GM15510 (cell line): ENCODE data around the gene PTPRH.

Source experiments
- POLR2A ChIP-seq: IDR thresholded peaks from 3 replicates; pipeline ENCODE4 v1.6.1; 2011; ENCODE audit warnings: borderline replicate concordance; ENCODE audit not compliant: insufficient read length; ENCODE audit errors: extremely low read depth

PTPRH gene, protein sequence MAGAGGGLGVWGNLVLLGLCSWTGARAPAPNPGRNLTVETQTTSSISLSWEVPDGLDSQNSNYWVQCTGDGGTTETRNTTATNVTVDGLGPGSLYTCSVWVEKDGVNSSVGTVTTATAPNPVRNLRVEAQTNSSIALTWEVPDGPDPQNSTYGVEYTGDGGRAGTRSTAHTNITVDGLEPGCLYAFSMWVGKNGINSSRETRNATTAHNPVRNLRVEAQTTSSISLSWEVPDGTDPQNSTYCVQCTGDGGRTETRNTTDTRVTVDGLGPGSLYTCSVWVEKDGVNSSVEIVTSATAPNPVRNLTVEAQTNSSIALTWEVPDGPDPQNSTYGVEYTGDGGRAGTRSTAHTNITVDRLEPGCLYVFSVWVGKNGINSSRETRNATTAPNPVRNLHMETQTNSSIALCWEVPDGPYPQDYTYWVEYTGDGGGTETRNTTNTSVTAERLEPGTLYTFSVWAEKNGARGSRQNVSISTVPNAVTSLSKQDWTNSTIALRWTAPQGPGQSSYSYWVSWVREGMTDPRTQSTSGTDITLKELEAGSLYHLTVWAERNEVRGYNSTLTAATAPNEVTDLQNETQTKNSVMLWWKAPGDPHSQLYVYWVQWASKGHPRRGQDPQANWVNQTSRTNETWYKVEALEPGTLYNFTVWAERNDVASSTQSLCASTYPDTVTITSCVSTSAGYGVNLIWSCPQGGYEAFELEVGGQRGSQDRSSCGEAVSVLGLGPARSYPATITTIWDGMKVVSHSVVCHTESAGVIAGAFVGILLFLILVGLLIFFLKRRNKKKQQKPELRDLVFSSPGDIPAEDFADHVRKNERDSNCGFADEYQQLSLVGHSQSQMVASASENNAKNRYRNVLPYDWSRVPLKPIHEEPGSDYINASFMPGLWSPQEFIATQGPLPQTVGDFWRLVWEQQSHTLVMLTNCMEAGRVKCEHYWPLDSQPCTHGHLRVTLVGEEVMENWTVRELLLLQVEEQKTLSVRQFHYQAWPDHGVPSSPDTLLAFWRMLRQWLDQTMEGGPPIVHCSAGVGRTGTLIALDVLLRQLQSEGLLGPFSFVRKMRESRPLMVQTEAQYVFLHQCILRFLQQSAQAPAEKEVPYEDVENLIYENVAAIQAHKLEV

DNA sequence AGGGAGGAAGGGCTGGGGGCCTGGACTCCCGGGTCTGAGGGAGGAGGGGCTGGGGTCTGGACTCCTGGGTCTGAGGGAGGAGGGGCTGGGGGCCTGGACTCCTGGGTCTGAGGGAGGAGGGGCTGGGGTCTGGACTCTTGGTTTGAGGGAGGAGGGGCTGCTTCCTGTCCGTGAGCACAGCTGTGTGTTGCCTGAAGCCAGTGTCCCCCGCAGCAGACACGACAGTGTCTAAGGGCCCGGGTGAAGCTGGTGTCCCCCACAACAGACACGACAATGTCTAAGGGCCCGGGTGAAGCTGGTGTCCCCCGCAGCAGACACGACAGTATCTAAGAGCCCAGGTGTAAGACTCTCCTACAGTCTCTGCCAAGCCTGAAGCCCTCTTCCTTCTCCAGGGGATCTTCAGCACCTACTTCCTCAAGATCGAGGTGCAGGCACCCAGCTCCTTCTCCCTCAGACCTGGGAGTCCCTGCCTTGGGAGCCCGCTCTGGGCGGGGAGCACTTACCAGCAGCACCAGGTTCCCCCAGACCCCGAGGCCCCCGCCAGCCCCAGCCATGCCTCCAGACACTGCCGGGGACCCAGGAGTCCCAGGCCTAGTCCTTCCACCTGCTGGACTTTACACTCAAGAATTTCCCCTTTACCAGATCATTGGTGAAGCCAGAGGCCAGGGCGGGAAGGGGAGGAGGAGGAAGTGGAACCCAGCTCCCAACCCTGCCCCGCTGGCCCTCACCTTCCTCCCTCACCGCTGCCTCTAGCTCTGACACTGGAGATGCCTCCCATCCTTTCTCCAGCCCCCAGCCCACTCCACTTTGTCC, at the start of gene PTPRH:
PTPRH (minus strand) TSS at position 622 of the 813 bp plus-strand sequence; CDS start at position 554, 68 bp downstream.
- TF ChIP-seq POLR2A: no peak

DNA sequence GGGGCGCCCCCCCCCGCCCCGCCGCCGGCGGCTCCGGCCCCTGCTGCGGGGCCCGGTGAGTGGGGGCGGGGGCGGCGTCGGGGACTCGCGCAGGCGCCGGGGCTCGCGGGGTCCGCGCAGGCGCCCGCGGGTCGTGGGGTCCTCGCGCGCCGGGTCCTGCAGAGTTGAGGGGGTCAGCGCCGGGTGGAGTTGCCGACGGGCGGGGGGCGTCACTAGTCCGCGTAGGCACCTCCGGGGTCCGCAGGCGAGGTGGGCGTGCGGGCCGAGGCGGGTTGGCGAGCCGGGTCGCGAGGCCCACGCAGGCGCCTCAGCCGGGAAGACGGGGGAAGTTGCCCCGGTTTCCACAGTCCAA, 49.2 kb upstream of the PTPRH start:
- TF ChIP-seq POLR2A: no peak

DNA sequence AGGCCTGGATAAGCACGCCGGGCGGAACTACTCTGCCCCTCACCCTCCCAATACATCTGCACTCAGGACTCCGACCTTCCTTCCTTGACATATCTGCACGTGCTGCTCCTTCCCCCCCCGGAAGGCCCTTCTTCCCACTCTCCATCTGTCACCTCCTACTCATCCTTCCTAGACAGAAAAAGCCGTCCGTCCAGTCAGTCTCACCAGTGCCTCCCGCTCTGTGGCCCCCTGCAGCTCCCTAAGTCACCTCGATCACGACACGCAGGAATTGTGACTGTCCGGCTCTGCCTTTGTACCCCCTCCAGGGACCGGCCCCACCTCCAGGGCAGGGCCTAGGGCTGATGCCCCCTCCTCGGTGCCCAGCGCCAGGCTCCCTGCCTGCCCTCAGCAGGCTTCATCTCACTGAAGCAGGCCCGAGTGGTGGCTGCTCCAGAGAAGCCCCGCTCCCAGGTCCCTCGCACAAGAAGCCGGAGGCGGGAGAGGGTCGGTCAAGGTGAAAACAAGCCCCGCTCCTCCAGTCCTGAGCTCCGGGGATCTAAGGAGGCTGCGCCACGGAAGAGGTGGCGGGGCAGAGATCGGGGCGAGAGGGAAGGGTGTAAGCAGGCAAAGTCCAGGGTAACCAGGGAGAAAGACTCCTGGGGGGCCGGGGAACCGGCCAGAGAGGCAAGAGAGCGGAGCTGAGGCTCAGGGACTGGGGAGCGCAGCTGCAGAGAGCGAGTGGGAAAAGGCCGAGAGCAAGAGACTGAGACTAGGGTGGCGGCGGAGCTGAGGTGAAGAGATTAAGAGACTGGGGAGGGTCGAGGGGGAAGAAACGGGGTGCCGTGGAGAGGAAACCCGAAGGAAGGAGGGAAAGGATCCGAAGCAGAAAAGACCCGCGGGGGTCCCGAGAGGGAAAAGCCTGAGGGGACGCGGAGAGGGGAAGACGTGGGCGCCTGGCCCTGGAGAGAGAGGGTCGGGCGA, 48.4 kb upstream of the PTPRH start:
- no peak for TF ChIP-seq POLR2A

DNA sequence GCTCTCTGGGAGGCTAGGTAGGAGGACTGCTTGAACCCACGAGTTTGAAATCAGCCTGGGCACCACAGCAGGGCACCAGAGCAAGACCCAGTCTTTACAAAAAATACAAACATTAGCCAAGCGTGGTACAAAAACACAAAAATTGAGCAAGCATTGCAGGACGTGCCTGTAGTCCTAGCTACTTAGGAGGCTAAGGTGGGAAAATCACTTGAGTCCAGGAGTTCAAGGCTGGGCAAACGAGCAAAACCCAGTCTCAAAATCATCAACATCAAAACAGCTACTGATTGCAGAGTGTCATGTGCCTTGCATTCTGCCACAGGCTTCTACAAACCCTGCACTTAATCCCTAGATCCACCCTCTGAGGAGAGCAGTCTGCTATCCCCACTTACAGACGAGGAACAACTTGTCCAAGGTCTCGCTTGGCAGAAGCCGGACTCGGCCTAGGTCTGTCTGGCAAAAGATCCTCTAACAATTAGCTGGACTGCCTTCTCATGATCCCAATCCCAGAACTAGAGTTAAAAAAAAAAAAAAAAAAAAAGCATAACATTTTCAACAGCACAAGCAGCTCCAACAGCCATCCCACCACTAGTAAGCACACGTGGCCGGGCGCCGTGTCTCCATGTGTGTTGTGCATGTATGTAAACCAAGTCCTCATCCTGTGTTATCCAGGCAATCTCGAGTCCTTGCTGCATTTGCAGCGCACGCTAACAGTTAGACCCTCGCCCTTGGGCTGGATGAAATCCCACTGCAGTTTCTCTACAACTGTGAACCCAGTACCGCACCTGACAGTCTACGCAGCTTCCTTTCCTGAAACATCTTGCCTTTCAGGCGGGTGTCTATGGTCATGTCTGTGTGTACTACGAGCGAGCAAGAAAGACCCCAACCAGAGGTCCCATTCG, 47.5 kb upstream of the PTPRH start:
- TF ChIP-seq POLR2A: no peak

DNA sequence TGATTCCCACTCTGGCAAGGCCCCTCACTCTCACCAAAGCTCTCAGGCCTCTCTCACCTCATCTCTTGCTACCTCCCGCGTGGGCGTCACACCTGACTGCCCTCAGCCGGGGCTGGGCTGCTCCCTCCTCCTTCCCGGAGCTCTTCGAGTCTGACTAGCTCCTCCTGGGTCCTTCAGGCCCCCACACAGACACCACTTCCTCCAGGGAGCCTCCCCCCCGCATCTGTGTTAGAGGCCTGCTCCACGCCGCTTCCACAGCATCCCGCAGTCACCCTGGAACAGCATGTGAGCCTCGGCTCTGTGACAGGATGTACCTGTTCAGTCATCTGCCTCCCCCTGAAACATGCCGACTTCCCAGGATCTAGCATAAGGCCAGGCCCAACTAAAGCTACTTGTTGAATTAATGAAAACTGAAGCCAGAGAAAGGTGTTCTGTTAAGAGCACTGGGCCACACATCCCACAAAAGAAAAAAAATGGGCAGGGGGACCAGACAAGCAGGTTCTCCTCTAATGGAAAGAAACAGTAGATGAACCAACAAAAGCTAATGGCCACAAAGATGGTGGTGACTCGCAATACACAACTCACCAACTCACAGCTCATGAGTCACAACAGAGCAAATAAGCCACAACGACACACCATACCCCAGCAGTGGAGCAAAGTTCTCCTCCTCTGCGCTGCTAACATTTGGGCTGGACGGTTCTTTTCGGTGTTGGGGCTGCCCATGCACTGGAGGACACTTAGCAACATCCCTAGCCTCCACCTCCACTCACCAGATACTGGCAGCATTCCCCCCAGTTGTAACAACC, 46.5 kb upstream of the PTPRH start:
- peak; percentile 45 for TF ChIP-seq POLR2A

DNA sequence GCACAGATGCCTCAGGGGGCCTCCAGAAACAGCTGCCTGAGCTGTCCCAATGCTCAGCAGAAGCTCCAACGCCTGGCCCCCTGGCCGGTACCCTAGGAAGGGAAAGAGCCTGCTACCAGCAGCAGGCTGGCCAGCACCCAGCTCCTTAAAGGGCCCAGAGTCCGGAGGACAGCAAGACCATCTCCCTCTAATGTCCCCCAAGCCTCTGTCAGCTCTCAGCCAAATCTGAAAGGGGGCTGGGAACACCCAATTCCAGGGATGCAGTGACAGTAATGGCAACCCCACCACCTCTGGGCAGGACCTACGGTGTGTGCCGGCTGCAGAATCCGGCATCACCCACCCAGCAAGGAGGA, 45.3 kb upstream of the PTPRH start:
- TF ChIP-seq POLR2A: no peak

DNA sequence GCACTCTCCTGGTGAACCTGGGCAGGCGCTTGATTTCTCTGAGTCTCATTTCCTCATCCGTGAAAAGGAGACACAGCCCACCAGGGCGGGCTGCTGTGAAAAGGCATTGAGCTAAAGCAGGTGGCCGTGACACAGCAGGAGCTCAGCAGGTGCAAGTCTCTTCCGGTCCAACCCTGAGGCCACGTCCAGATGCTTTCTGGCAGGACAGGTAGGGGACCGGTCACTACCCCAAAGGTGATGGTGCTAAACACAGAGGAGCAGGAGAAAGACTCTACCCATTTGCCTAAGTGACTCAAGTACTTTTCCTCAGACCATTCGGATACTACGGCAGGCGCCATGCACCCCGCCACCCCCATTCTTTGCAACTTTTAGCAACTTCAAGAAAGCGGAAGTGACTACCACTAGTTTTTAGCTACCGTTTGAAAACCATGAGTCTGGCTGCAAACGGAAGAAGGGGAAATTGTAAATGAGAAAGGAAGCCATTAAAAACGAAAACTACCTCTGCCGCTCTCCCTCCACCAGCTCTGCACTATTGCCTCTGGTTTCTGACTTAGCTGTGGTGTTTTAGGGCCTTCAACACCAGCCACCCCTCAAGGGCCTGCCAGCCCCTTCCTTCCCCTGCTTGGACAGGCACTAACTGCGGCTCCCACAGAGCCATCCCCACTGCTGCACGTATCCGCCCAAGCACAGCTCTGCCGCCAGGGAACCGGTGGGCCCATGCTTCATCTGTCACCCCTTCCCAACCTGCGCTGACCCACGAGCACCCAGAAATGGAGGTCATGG, 44.7 kb upstream of the PTPRH start:
- TF ChIP-seq POLR2A: peak; percentile 25

DNA sequence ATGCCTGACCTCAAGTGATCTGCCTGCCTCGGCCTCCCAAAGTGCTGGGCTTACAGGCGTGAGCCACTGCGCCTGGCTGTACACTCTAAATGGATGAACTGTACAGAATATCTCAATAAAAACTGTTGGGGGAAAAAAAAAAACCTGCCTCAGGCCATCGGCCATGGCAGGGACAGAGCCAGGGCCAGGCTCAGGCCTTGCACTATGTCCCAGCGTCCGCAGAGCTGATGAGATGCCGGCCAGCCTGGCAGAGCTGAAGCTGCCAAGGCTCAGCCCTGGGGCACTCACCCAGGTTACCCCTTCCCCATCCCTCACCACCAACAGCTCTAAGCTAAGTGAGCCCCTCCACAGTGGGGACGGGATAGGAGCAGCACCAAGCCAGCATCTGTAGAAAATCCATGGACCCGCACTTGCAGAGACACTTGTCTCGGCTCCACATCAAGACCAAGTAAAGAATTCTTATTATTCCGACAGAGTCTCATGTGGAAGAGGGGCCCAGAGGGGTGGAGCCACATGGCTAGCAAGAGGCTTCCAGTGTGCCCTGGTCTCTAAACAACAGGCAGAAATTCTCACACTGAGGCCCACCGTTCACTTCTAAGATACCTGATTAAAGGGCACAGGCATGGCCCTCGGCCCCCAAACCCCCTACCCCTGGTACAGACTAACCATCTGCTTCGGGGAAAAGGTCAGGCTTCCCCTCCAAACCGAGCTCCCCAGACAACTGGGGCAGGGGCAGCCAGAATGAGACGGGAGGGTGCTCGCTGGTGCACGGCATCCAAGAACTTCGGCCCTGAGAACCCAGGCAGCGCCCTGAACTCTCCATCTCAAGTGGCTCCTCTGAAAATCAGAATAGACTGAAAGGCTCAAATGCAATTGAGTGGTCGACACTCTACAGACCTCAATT, 43.7 kb upstream of the PTPRH start:
- TF ChIP-seq POLR2A: no peak

DNA sequence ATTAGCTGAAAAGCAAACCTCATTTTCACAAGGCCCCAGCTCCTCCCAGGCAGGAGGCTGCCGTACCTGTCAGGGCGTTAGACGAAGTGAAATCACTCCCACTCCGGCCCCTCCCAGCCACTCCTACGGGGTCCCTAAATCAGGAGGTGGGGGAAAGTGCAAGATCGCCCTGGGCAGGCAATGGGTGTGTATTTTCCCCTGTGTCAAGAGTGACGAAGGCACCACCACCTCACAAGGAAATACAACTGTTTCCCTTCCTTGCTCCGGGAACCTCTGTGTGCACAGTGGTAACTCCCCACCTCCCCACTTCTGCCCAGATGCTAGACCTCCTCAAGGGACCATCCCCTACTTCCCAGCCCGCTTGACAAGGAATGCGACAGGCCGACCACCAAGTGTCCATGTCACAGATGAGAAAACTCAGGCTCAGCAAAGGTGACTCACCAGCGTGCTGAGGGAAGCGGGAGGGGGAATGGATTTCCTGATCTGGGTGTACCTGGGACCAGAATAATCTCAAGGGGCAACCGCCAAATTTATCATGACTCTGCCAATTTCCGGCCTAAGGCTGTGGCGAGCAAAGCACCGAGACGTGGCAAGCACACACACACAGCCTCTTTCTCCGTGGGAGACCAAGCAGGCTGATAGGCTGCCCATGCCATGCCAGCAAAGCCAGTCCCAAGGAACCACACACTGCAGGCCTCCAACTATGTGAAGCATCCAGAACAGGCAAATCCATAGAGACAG, 42.2 kb upstream of the PTPRH start:
- no peak for TF ChIP-seq POLR2A
